ENCODE data around the gene EGFL6.

GRCh38 chrX:13538414-13538813 is 31.0 kb upstream of the EGFL6 start:
- TF ChIP-seq FOXK2 (IDR thresholded peaks at IDR 0.05) (no peak), FOXA1 (IDR thresholded peaks at IDR 0.05) (no peak)
